Skin epidermis (tissue), 12 donors: ENCODE measurements around the gene SPRED2.

Source experiments
- H3K27ac ChIP-seq, 21 experiments: fragments of 200-600 bp; sonication (generic) in 11 of 21; one replicate each; pipeline ENCODE4 v1.5.0; 2020; ENCODE audit warnings: mild to moderate bottlenecking in 3 of 21, inconsistent platforms in 2 of 21, moderate library complexity in 2 of 21
- H3K4me3 ChIP-seq, 7 experiments: fragments of 200-600 bp; sonication (generic) in 2 of 7; one replicate each; pipeline ENCODE4 v1.5.0; 2020; ENCODE audit warnings: inconsistent platforms in 2 of 7, mild to moderate bottlenecking in 2 of 7, moderate library complexity in 1 of 7

Gene SPRED2, protein sequence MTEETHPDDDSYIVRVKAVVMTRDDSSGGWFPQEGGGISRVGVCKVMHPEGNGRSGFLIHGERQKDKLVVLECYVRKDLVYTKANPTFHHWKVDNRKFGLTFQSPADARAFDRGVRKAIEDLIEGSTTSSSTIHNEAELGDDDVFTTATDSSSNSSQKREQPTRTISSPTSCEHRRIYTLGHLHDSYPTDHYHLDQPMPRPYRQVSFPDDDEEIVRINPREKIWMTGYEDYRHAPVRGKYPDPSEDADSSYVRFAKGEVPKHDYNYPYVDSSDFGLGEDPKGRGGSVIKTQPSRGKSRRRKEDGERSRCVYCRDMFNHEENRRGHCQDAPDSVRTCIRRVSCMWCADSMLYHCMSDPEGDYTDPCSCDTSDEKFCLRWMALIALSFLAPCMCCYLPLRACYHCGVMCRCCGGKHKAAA

DNA sequence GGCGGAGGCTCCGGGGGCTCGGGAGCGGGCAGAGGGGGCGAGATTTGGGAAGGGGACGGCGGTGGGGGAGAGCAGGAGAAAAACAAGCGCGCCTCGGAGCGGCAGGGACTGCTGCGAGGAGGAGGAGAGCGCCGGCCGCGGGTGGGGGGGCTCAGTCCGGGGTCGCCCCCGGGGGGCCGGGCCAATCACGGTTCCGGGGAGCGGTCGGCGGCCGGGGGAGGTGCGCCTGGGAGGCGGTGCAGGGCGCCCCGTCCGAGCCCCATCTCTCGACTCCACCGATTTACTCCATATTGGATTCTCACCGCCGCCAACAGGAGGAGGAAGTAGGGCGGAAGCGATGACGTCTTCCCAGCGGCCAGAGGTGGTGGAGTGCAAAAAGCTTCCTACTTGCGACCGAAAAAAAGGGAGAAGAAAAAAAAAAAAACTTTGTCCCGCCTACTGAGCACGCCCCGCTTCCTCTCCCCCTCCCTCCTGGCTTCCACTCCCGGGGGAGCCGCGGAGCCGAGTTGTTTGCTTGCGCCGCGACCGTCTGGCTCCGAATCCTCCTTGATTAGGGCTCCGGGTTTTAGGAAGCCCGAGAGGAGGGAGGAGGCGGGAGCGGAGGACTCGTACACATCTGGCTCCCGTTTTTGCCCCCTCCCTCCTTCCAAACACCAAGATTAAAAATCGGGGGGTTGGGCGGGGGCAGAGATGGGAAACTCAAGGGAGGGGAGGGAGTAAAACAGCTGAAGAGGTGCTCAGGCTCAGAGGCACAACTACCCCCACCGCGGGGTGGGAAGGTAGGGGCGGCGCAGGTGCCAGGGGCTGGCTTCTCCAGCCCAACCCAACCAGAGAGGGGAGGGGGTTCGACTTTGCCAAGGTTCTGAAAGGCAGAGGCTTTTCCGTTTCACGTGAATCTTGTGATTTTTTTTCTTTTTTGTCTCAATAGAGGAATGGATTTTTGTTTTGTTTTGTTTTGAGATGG is at the start of gene SPRED2:
Gene SPRED2 (minus strand): TSS at position 373 of the 964 bp plus-strand sequence. CDS start 612 bp downstream, outside the sequence.
- Histone ChIP-seq H3K4me3 (peak within 1 kb of the TSS; percentile 78 to 95 (median 82)), H3K27ac (peak within 1 kb of the TSS; percentile 57 to 96 (median 88))

DNA sequence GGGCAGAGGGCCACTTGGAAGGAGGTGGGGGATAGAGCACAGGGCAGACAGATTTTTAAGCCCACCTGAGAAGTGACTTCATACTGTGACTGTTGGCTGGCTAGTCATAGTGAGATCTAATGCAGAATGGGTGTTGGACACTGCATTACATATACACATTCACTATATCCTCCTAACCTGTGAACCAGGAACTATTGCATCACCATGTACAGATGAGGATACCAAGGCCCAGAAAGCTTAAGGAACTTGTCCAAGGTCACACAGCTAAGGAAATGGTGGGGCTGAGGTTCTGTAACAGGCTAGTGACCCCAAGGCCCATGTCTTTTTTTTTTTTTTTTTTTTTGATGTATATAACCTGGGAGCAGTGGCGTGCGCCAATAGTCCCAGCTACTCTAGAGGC is 49.6 kb upstream of the SPRED2 start:
- Histone ChIP-seq H3K4me3 (no peak overlapping the region), H3K27ac (no peak overlapping the region)

DNA sequence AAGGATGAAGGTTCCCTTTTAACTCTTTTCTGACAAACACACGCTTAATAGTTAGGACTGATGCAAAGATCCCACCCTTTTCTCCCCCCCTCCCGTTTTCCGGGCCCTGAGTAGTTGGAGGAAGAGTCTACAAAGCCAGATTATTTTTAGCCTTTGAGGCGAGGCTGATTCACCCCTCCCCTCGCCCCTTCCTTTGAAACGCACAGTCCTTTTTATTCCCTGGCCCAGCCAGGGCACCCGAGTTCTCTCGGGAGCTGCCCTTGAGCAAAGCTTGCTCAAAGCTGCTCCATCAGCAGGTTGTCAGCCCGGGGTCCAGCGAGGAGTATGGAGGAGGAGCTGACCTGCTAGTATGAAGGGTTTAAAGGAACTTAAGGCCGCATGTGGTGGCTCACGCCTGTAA is 47.1 kb upstream of the SPRED2 start:
- H3K27ac ChIP-seq = no peak overlapping the region
- H3K4me3 ChIP-seq = no peak overlapping the region

DNA sequence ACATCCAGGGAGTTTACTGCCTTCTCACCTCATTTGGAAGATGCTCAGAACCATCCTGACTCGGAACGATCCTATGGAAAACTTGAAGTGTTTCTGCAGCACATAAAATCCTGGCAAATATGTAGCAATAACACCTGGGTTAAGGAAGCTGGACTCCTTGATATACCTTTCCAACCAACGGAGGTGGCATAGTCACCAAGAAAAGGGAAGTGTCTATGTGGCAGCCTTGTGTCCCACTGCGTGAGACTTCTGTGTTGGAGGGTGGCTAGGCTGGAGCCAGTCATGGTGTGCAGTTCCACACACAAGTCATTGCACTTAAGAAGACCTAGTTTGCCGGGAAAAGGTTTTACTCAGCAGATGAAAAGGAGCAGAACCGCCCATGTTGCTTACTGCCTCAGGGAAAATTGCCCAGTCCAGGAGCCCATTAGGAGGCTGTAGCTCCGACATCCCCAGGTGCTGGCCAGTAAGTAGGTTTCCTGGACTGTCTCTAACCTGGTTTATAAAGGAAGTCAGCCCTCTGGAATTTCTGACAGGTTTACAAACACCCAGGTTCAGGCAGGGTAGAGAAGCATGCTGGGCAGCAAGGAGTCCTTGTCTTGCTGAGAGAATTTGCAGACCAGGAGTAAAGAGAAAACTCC is 46.2 kb upstream of the SPRED2 start:
- H3K27ac ChIP-seq = no peak overlapping the region
- no peak overlapping the region for H3K4me3 ChIP-seq

DNA sequence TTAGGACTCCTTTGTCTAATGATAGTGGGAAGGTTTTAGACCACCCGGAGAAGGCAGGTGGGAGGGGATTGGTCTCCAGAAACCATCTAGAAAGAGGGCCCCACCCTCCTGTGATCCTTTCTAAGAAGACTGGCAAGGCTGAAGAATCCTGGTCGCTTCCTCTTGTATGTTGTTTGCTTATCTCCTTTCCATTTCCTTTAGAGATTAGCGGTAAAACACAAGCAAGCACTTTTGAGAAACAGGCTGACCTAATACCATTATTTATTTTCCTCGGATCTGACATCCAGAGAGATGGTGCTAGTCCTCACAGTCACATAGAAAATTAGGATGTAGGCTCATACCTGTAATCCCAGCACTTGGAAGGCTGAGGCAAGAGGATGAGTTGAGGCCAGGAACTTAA is 45.2 kb upstream of the SPRED2 start:
- no peak overlapping the region for H3K4me3 ChIP-seq

DNA sequence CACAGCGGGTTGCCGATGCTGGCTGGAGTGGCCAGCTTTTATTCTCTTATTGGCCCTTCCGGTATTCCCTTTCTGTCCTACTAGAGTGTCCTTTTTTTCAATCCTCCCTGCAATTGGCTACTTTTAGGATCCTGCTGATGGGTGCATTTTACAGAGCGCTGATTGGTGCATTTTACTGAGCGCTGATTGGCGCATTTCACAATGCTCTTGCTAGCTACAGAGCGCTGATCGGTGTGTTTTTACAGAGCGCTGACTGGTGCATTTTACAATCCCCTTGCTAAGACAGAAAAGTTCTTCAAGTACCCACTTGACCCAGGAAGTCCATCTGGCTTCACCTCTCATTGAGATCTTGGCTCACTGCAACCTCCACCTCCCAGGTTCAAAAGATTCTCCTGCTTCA is 44.4 kb upstream of the SPRED2 start:
- H3K4me3 ChIP-seq = no peak overlapping the region
- no peak overlapping the region for H3K27ac ChIP-seq

More for the DNA sequence above, 45.2 kb upstream of the SPRED2 start:
- no peak overlapping the region for H3K27ac ChIP-seq

DNA sequence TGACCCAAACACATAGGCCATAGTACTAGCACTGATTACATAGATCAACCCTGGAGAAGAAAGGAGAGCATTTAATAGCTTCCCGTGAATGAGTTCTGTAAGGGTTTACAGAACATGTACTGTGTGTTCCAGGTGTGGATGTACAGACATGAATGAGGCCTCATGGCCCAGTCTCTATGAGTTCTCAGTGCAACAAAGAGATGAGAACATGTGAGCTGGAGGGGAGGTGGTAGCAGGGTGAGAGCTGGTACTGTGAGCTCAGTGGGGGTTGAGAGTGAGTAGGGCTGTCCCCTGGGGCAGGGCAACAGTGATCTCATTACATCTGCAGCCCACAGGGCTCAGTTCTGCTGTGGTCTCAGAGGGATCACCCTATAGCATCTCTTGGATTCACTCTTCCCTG is 42.6 kb upstream of the SPRED2 start:
- H3K4me3 ChIP-seq = no peak overlapping the region
- no peak overlapping the region for H3K27ac ChIP-seq

DNA sequence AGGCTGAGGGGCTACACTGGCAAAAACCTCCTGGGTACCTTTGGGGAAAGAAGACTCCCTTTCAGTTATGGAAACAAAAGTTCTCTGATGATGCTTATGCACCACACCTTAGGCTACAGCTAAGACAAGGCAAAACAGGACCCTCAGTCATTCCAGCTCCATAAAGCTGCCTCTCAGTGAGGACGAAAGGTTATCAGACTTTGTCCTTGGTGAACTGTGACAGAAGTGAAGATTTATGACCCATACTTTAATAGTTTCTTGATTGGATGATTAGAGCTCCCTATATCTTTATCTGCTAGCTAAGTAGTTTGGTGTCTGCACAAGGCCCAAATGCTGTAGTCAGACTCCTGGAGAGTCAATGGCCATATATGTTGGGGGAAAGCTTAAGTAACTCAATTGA is 40.6 kb upstream of the SPRED2 start:
- no peak overlapping the region for H3K27ac ChIP-seq

DNA sequence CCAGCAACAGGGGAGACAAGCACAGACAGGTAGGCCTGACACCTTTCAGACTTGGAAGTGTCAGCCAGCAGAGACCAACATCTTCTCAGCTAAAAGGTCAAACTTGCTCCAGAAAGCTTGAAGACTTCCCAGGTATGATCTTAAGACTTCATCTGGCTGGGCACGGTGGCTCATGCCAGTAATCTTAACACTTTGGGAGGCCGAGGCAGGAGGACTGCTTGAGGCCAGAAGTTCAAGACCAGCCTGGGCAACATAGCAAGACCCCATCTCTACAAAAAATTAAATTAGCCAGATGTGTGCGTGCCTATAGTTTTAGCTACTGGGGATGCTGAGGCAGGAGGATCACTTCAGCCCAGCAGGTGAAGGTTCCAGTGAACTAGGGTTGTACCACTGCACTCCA is 39.0 kb upstream of the SPRED2 start:
- H3K27ac ChIP-seq = no peak overlapping the region
- no peak overlapping the region for H3K4me3 ChIP-seq

More for the DNA sequence above, 40.6 kb upstream of the SPRED2 start:
- no peak overlapping the region for H3K4me3 ChIP-seq

DNA sequence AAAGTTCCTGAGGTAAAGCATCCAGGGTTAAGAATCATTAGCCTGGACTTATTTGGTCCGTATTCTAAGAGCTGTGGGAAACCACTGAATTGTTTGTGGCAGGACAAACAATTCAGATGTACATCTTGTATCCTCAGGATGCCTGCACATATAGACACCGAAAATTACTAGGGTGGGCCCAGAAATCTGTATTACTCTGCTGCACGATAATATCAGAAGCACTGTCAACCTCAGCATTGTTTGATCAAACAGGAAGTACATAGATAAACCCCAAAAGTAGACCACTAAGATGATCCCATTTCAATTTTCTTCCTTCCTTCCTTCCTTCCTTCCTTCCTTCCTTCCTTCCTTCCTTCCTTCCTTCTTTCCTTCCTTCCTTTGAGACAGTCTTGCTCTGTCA is 34.2 kb upstream of the SPRED2 start:
- Histone ChIP-seq H3K4me3 (no peak overlapping the region), H3K27ac (no peak overlapping the region)

DNA sequence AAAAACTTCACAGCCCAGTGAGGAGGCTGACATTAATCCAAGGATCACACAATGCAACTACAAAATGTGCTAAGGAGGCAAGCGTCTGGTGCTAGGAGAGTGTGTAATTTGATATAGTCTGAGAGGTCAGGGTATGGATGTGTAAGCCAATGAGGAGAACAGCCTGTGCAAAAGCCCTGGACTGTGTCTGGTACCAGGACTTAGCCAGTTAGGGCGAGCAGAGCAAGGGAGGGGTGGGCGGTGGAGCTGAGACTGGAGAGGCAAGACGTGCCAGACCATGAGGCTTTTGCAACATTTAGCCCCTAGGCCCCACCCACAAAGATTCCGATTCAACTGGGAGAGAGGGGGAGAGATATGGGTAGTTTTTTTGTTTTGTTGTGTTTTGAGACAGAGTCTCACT is 33.5 kb upstream of the SPRED2 start:
- H3K27ac ChIP-seq = no peak overlapping the region
- no peak overlapping the region for H3K4me3 ChIP-seq

DNA sequence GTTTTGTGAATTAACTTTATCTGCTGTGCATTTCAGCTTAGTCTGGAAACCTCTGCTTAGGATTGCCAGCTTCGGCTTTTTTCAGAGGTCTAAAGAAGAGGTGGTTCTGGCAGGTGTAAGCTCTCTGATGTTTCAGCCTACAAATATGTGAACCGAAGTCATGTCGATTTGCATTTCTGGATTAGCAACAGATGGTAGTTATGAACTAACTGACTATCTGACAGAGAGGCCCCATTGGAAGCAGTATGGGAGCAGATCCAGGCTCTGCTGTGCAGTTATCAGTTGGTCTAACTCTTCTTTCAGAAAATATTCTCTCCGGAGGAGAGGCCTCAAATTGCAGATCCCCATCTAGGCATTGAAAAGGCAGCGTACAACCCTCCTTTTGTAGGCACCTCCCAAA is 32.7 kb upstream of the SPRED2 start:
- Histone ChIP-seq H3K4me3 (no peak overlapping the region), H3K27ac (no peak overlapping the region)

DNA sequence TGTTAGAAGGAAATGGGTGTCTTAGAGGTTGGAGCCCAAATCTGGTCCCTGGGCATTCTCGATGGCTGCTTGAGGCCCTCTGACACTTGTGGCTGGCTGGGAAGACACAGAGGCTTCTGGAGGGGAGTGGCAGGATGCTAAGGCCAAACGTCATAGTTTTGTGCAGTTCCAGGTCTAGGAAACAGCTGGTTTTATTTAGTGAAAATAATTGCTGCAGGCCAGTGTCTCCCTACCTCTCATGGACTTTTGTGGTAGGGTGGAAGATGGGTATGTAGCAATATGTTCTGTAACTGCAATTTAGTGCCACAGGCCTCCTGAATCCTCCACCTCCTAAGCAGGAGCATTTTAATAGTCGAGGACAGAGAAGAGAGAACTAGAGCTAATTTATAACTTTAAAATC is 32.2 kb upstream of the SPRED2 start:
- H3K4me3 ChIP-seq = no peak overlapping the region

DNA sequence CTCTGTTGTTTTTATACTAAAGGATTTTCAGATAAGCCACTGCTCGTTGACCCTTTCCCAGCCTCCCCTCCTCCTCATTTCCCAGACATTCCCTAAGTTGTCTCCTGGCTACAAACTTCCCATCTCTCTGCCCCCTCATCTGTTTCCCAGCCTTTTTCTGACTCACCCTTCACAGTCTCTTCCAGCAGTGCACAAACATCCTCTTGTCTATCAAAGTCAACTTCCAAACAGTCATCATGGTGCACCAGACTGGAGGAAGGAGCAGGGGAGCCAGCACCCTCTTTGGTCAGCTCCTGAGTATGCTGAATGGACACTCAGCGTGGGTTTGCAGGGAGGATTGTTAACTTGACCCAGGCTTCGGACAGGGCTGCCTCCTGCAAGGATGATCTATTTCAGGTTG is 26.6 kb upstream of the SPRED2 start:
- no peak overlapping the region for H3K4me3 ChIP-seq
- no peak overlapping the region for H3K27ac ChIP-seq

More for the DNA sequence above, 32.2 kb upstream of the SPRED2 start:
- H3K27ac ChIP-seq = no peak overlapping the region

DNA sequence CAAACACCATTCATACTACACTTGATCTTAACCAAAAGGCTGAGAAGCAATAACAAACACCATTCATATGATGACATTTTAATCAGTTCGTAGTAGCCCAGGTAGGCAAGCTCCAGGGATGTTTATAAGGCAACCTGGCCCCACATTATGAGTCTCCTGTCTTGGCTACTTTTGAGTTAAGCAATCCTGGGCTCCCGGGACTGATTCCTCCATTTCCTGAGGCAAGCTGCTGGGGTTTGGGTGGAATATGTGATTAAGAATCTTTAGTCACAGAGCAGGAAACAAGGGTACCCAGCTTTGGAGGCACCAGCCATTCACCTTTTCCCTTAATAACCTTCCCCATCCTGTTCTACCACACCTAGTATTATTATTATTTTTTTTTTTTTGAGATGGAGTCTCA is 24.5 kb upstream of the SPRED2 start:
- Histone ChIP-seq H3K4me3 (no peak overlapping the region), H3K27ac (peak overlapping the region in 1 of 21 experiments; percentile 22)

DNA sequence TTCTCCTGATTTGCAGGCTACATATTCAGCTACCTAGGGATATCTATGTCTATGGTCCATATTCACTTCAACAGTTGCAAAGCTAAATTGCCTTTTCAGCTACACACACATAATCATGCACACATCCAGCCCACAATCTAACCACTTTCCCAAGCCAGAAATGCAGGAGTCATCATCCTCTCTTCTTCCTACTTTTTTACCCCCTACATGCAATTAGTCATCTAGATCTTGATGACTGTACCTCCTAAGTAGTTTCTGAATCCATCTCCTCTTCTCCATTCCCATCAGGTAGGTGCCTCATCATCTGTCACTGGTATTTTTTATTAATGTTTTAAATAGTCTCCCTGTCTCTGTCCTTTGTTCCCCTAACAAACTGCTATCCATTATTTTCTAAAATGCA is 23.7 kb upstream of the SPRED2 start:
- Histone ChIP-seq H3K4me3 (no peak overlapping the region), H3K27ac (no peak overlapping the region)

DNA sequence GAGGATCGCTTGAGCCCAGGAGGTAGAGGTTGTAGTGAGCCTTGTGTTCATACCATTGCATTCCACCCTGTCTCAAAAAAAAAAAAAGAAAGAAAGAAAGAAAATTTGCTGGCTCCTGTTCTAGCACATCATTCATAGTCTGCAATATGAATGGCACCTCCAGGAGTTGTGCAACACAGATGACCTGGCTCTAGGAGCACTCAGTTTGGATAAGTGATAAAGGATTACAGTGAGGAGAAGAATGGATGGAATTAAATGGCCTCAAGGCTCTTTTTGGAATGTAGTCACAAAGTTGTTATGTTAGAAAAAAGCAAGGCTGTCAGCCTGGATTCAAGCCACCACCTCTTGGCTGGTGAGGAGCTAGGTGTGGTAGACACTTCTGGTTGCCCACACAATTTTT is 21.5 kb upstream of the SPRED2 start:
- H3K4me3 ChIP-seq = no peak overlapping the region
- H3K27ac ChIP-seq = no peak overlapping the region

DNA sequence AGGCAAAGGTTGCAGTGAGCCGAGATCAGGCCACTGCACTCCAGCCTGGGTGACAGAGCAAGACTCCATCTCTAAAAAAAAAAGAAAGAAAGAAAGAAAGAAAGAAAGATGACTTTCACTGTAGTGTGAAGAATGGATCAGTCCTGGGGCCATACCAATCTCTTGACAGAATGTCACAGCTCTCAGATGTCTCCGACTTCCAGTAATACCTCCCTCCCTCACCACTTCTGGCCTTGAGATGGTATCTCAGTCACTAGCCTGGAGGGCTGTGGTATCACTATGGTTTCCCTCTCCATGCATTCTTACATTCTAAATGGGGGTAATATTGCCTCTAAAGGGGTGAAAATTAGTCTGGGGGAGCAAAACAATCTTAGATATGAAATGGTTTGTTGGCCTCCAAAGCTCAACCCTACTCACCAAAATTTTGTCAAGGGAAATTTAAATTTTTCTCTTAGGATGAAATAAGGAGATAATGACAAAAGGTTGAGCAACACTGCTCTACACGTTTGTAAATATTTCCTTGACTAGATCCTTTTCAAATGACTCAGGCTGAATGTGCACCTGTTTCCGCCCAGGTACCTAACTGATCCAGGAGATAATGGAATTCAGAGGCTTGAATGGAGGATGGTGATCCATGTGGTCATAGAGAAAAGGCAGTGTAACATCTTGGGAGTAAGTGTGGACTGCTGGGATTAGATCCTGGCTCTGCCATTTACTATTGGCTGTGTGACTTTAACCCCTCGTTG is 19.9 kb upstream of the SPRED2 start:
- no peak overlapping the region for H3K27ac ChIP-seq
- H3K4me3 ChIP-seq = no peak overlapping the region

DNA sequence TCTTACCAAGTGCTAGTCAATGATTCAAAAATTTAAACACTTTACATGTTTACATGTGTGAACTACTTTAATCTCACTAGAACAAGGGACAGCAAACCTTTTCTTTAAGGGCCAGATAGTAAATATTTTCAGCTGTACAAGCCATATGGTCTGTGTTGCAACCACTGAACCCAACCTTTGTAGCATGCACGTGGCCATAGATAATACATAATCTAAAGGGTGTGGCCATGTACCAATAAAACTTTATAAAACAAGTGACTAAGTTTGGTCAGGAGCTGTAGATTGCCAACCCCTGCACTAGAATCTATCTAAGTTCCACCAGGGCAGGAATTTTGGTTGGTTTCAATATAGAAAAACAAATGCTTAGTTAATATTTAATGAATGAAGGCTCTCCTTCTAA is 18.4 kb upstream of the SPRED2 start:
- H3K4me3 ChIP-seq = no peak overlapping the region
- no peak overlapping the region for H3K27ac ChIP-seq

DNA sequence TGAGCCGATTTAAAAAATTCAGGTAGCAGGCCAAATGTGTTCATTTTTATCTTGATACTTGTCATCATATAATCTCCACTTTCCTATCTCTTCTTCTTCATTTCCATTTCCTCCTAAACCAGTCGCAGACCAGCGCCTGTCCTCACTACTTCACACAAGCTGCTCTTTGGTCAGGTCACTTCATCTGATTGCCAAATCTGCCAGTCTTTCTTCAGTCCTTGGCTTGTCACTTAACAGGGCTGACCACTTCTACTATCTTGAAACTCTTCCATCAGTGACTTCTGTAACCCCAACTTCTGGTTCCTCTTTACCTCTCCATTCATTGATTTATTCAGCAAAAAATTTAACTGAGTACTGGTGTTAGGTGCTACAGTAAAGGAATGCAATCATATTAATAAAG is 18.0 kb upstream of the SPRED2 start:
- no peak overlapping the region for H3K4me3 ChIP-seq
- no peak overlapping the region for H3K27ac ChIP-seq
